ENCODE measurements around the gene ACAD8.

The ACAD8 gene

DNA sequence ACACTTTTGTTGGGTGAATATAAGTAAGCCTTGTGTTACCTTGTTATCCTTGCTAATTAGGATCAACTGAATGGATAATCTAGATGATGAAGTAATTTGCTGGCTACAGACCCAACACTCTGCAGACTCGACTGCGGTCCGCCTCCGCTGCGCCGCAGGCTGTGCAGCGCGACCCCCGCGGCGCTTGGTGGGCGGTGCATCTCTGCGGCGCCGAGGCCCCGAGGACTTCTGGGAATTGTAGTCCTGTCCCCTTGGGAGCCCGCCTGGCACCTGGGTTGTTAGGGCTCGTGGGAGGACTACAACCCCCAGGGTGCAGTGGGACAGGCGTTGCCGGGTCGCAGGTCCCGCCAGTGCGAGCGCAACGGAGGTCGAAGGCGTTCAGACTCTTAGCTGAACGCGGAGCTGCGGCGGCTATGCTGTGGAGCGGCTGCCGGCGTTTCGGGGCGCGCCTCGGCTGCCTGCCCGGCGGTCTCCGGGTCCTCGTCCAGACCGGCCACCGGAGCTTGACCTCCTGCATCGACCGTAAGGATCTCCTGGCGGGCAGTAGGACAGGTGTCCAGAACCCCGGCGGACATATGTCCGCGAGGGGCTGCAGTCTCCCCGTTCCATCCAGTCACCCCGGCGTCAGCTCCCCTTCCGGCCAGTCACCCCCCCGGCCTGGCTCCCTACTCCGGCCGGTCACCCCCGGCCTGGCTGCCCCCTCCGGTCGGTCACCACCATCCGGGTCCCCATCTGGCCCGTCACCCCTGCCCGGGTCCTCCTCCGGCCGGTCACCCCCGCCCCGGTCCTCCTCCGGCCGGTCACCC, at the start of gene ACAD8, which contains the start of gene THYN1:
ACAD8 (plus strand) TSS at position 381 of the 806 bp plus-strand sequence; CDS start at position 414, 33 bp downstream.
THYN1 (minus strand) TSS at position 165 of the 806 bp plus-strand sequence. CDS start 470 bp downstream, outside the sequence.
- DNase-seq (ENCODE audit: low read depth) = peak; percentile 92

- no peak for DNase-seq (ENCODE audit: low read depth)
Measured at GRCh38 chr11:134205729-134206128, 47.6 kb upstream of the ACAD8 start.

DNA sequence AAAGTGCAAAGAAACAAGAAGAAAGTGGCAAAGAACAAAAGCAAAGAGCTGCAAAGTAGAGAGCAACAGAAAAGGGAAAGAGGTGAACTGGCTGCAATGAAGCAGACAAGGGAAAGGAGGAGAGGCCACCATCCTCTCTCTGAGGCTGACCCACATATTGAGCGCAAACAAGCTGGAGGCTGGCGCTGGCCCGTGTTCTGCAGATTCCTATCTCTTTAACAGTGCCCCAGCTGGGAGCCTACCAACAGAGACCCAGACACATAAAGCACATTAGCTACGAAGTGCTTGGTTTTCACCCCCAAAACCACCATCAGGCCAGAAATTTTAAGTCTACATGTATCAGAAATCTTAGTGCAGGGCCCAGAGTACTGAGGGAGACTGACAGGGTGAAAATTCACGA, 47.2 kb upstream of the ACAD8 start:
- DNase-seq (ENCODE audit: low read depth) = no peak

DNA sequence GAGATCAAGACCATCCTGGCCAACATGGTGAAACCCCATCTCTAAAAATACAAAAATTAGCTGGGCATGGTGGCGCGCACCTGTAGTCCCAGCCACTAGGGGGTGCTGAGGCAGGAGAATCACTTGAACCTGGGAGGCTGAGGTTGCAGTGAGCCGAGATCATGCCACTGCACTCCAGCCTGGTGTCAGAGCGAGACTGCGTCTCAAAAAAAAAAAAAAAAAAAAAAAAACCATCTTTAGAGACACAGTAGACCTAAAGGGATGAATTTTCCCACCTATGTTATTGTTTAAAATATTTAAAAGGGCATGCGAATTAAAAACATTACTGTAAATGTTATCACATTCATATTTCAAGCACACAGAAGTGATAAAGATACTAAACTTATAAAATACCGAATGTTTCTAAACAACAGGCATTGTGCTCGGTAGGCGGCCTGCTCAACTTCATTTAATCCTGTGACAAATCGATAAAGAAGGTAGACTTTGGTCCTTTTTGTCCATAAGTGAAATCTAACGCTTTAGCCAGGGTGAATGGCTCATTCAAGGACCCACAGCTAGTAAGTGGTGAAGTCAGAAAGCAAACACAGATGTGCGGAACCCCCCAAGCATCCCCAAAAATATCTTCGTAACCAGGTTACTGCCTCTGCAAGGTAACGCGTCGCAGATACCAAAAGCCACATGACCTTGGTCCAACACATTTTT, 45.7 kb upstream of the ACAD8 start:
- DNase-seq (ENCODE audit: low read depth) = peak; percentile 21

GRCh38 chr11:134215836-134216235, 37.5 kb upstream of the ACAD8 start:
- no peak for DNase-seq (ENCODE audit: low read depth)

DNA sequence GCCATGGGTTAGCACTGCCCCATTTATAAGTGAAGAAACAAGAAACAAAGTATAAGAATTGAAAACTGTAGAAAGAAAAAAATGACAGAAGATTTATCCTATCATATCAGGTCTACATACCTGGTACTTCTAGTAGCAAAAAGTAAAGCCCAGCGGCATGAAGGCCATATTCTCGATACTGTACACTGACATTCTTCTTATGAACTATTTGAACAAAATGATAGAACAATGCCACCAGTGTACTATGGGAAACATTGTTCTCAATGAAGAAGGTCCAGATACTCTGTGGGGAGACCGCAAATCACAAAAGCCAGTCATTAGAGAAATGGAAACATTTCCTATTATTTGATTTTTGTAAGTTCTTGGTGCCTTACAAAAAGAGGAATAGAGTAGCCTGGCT, 36.6 kb upstream of the ACAD8 start:
- DNase-seq (ENCODE audit: low read depth) = no peak

- DNase-seq (ENCODE audit: low read depth) = no peak
Measured at GRCh38 chr11:134223121-134223520, 30.2 kb upstream of the ACAD8 start.

- peak; percentile 90 for DNase-seq (ENCODE audit: low read depth)
Measured at GRCh38 chr11:134223836-134224709, 29.3 kb upstream of the ACAD8 start, which contains the start of the genes NCAPD3 and VPS26B. TSS of gene NCAPD3 (minus strand) at chr11:134223967. CDS start at chr11:134223926, 41 bp downstream. TSS of gene VPS26B (plus strand) at chr11:134224671. CDS start at chr11:134225123, 452 bp downstream.

DNA sequence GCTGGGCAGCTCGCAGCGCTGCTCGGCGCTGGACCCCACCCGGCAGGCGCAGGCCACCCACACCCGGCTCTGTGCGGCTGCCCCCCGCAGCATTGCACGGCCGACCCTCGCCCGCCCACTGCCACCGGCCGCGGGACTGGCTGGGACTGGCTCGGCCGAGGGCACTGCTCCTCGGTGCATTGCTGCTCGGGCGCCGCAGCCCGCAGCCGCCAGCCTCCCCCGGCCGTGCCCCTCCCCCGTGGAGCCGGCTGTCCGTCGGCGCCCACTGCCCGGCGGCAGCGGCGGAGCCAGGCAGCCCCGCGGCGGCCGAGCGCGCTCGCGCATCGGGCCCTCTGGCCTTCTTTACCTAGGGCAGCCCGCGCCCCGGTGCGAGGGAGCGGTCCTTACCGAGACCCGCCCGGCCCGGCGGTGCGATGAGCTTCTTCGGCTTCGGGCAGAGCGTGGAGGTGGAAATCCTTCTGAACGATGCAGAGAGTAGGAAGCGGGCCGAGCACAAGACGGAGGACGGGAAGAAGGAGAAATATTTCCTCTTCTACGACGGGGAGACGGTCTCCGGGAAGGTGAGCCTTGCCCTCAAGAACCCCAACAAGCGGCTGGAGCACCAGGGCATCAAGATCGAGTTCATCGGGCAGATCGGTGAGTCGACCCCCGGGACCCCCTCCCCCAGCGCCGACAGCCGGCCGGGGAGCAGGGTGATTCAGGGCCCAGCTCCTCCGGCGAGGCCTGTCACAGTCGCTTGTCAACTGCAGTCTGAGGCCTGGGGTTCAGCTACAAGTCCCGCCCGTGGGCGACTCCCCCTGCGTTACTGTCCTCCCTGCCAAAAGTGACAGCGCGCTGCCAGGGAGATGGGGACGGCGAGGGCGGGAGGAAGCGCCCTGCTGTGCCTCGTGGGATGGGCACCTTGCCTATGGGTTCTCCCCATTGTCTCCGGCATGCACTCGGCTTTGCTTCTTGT, 28.4 kb upstream of the ACAD8 start:
- peak; percentile 42 for DNase-seq (ENCODE audit: low read depth)

GRCh38 chr11:134226806-134227325, 26.5 kb upstream of the ACAD8 start:
- no peak for DNase-seq (ENCODE audit: low read depth)

- DNase-seq (ENCODE audit: low read depth) = peak; percentile 24
Measured at GRCh38 chr11:134228625-134229024, 24.7 kb upstream of the ACAD8 start.

- no peak for DNase-seq (ENCODE audit: low read depth)
Measured at GRCh38 chr11:134229126-134229790, 24.1 kb upstream of the ACAD8 start.

DNA sequence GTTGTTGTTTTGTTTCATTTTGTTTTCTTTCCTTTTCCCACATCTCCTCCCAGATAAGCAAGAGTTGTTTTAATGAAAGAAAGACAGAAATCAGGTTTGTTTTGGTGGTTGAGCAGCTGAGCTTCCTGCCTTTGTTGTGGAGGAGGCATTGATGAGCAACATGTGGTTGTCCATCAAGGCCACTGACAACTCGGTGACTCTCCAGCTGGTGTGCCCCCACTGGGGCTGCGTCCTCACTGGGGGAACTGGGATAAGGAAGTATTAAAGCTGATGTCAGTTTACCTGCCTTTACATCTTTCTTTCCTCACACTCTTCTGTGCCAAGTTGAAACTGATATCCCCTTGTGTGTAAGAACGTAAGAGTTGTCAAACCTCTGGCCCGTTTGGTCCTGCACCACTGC, 23.0 kb upstream of the ACAD8 start:
- no peak for DNase-seq (ENCODE audit: low read depth)

DNA sequence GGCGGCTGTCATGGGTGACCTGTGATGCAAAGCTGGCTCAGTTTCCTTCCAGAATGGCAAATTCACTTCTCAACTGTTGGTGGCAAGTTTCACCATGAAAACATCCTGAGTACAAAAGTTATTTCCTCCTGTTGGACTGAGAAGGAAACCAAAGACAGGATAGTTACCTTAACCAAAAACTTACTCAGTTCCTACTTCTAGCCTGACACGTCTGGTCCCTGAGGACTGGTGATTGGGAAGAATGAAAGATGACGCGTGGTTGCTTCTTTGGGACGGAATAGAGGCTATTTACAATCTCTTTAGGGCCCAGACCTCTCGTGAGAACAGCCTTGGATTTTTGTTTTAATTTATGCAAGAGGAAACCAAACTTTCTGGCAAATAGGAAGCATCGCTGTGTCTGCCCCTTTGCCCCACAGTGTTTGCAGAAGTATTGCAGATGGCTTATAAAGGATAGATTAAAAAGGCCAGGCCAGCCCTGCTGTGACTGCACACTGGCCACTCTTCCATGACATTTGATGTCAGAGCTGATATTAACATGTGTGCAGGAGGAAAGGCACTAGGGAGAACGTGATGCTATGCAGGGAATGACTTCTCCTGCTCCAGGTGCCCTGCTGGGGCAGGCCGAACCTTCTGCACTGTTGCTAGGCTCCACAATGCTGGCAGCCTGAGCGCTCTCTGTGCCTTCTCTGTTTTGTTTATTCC, 21.3 kb upstream of the ACAD8 start:
- DNase-seq (ENCODE audit: low read depth) = no peak

- no peak for DNase-seq (ENCODE audit: low read depth)
Measured at GRCh38 chr11:134233729-134234179, 19.6 kb upstream of the ACAD8 start.

- no peak for DNase-seq (ENCODE audit: low read depth)
Measured at GRCh38 chr11:134235399-134235798, 18.0 kb upstream of the ACAD8 start.

- no peak for DNase-seq (ENCODE audit: low read depth)
Measured at GRCh38 chr11:134236834-134237556, 16.4 kb upstream of the ACAD8 start.

- no peak for DNase-seq (ENCODE audit: low read depth)
Measured at GRCh38 chr11:134237557-134237922, 15.8 kb upstream of the ACAD8 start.

DNA sequence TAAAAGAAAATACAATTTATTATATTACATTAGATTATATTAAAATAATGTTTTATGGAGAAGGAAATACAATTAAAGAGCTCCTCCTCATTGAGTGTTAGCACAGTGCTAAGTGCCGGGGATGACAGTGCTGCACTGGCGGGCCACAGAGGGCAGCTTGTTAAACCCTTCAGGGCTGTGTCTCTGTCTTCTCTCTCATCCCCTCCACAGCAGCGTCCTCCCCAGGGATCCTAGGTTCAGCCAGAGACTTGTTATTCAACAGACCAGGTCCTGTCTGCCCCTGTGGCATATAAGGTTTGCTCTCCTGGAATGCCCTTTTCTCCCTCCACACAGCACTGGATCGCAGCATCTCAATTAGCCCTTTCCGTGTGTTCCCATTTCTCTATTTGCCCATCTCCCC, 14.4 kb upstream of the ACAD8 start:
- no peak for DNase-seq (ENCODE audit: low read depth)

Data from stimulated activated CD8-positive, alpha-beta memory T cell treated with anti-CD3 and anti-CD28 coated beads, Interleukin-12 subunit alpha, Interleukin-12 subunit beta, amount 100 ng/mL, for 4 hours (primary cell).